GM18505 (cell line): ENCODE measurements around the gene APAF1.

Experiments used
- ATAC-seq: cut with Tn5 transposase; IDR thresholded peaks from one replicate; pipeline ENCODE4 v1.9.1; 2021; ENCODE audit not compliant: unreplicated experiment
- POLR2A ChIP-seq: IDR thresholded peaks from 4 replicates; pipeline ENCODE4 v1.6.1; 2011; ENCODE audit warnings: borderline replicate concordance; ENCODE audit not compliant: insufficient read depth, insufficient read length; ENCODE audit errors: extremely low read depth

The APAF1 gene

GRCh38 chr12:98646294-98647090, 1.4 kb downstream of the APAF1 start:
- no peak for ATAC-seq
- no peak for TF ChIP-seq POLR2A

GRCh38 chr12:98651328-98651727, 6.2 kb downstream of the APAF1 start:
- TF ChIP-seq POLR2A = no peak

GRCh38 chr12:98653866-98654493, 8.9 kb downstream of the APAF1 start:
- TF ChIP-seq POLR2A = no peak
- no peak for ATAC-seq

More at GRCh38 chr12:98651328-98651727, 6.2 kb downstream of the APAF1 start:
- ATAC-seq = no peak

GRCh38 chr12:98656289-98657101, 11.4 kb downstream of the APAF1 start:
- no peak for ATAC-seq
- no peak for TF ChIP-seq POLR2A

- no peak for ATAC-seq
- no peak for TF ChIP-seq POLR2A
These were observed 15.4 kb downstream of the APAF1 start for GRCh38 chr12:98660521-98660920.

GRCh38 chr12:98669751-98670150, 24.7 kb downstream of the APAF1 start:
- ATAC-seq = no peak
- TF ChIP-seq POLR2A = no peak

- no peak for ATAC-seq
- TF ChIP-seq POLR2A = no peak
These were observed 26.4 kb downstream of the APAF1 start for GRCh38 chr12:98671459-98671858.

- no peak for ATAC-seq
- no peak for TF ChIP-seq POLR2A
These were observed 29.8 kb downstream of the APAF1 start for GRCh38 chr12:98674841-98675240.

GRCh38 chr12:98678236-98678945, 33.3 kb downstream of the APAF1 start:
- no peak for TF ChIP-seq POLR2A
- no peak for ATAC-seq

- no peak for ATAC-seq
- TF ChIP-seq POLR2A = no peak
These were observed 34.0 kb downstream of the APAF1 start for GRCh38 chr12:98678946-98679610.

GRCh38 chr12:98679611-98680005, 34.5 kb downstream of the APAF1 start:
- TF ChIP-seq POLR2A = no peak
- ATAC-seq = no peak

GRCh38 chr12:98684199-98684598, 39.1 kb downstream of the APAF1 start:
- no peak for TF ChIP-seq POLR2A
- no peak for ATAC-seq

- TF ChIP-seq POLR2A = no peak
- no peak for ATAC-seq
These were observed 41.5 kb downstream of the APAF1 start for GRCh38 chr12:98686603-98687002.

- TF ChIP-seq POLR2A = no peak
- no peak for ATAC-seq
These were observed 46.3 kb downstream of the APAF1 start for GRCh38 chr12:98691351-98691750.
